Measurements from ENCODE around the gene POU5F1.
"Not testable (repeated sequence)": the region's sequence is repeated elsewhere in the genome, so short reads cannot be mapped to it uniquely, and the experiment has no call there.

Gene POU5F1

DNA sequence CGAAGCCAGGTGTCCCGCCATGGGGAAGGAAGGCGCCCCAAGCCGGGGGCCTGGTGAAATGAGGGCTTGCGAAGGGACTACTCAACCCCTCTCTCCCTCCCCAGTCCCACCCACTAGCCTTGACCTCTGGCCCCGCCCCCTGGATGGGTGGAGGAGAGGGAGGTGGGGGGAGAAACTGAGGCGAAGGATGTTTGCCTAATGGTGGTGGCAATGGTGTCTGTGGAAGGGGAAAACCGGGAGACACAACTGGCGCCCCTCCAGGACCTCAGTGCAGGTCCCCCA lies at the start of gene POU5F1:
Gene POU5F1, minus strand, starts transcription at position 83 of the 282 bp plus-strand sequence. Its CDS starts 62 bp downstream, at position 21.
- no peak for DNase-seq

DNA sequence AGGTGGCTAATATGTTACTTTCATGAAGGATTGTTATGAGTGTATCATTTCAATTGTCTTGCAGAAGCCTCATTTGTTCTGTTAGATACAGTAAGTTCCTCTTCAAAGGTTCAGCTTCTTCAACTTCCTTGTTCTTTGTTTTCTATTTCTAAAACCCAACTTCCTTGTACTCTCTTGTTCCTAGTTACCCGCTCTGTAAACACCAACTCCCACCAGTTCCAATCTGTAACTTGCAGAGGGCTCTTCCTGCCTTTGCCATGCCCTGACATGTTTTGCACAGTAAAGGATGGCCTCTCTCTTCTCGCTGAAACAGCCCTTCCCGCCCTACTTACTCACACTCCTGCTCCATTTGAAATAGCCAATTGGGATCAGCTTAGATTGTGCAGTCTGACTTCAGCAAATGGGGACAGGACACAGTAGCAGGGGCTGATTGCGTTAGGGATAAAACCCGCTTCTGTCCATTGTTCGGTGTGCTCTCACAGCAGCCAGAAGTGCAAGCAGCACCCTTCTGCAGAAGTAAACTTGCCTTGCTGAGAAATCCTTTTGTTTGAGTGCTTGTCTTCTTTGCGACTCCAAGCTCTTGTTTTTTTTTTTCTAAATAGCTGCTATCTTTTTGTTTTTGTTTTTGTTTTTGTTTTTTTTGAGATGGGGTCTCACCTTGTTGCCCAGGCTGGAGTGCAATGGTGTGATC lies 45.9 kb upstream of the POU5F1 start:
- no peak for DNase-seq

DNA sequence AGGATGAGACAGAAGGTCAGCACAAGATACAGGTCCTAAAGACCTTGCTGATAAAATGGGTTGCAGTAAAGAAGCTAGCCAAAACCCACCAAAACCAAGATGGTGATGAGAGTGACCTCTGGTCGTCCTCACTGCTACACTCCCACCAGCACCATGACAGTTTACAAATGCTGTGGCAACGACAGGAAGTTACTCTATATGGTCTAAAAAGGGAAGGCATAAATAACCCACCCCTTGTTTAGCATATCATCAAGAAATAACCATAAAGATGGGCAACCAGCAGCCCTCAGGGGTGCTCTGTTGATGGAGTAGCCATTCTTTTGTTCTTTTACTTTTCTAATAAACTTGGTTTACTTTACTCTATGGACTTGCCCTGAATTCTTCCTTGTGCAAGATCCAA lies 44.7 kb upstream of the POU5F1 start:
- not testable (repeated sequence) for DNase-seq

DNA sequence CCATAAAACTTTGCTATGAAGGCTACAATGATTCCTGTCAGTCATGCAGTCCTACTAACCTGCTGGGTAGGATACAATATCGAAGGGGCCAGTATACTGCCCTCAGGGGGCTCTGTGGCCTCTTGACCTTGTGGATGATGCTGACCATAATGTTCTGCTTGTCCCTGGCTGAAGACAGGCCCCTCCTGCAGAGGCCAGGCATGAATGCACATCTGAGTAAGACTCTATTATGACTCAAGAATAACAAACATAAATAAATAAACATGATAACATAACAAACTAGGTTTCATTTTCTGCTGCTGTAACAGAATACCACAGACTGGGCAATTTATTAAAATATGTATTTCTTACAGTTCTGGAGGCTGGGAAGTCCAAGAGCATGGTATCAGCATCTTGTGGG lies 44.0 kb upstream of the POU5F1 start:
- no peak for DNase-seq

DNA sequence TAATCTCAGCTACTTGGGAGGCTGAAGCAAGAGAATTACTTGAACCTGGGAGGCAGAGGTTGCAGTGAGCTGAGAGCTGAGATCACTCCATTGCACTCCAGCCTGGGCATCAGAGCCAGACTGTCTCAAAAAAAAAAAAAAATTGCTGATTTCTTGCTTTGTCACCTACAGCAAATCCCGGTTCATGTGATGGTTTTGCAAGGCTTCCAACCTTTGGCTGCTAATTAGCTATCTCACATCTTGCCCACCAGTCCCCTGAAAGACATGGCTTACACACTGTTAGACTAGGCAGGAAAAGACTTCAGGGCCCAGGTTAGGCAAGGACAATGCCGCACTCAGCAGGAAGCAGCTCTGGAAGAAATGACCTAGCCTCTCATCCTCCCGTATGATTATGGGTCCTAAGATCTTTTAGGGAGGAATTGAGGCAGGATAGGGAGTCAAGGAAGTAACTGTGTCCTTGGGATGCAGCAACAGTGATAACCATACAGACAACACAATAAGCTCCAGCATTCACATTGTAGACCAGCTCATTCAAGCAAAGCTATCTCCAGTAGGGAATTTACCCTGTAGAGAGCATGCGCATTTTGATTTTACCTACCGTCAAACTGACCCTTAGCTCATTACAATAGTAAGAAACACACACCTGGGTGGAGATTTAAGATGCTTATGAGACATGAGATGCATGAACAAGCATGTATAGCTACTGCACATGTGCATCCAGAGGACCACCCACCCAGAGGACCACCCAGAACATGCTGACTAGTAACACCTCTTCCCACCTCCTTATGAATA lies 40.5 kb upstream of the POU5F1 start:
- no peak for DNase-seq

DNA sequence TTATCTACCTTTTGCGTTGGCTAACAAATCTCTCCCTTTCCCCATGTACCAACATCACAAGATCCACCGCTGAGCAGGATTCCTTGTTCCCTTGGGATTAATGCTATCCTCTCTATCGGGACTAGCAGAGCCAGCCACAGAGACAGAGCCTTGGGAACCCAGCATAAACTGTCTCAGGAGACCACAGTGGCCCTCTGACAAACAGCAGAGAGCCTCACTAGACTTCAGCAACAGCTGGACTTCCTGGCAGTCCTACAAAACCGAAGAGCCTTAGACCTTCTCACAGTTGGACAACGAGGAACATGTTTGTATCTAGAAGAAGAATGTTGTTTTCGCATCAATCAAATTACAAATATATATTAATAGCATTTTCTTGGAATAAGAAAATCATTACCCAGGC lies 39.6 kb upstream of the POU5F1 start:
- DNase-seq: no peak

DNA sequence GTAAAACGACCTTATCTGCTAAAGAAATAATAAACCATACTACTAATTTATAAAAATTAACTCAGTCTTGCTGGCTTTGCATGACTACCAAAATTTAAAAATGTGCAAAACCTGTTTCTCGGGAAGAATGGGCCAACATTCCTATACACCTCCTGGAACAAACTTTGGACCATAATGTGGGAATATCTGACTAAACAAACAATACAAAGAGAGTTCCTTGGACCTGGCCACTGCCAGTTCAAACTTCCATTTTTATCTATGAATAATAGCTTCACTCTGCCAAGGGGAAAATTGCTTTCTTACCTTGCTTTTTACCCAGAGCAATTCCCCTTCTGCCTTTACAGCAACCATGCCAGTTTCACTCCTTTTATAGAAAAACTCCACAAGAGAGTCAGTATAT lies 38.7 kb upstream of the POU5F1 start:
- no peak for DNase-seq

DNA sequence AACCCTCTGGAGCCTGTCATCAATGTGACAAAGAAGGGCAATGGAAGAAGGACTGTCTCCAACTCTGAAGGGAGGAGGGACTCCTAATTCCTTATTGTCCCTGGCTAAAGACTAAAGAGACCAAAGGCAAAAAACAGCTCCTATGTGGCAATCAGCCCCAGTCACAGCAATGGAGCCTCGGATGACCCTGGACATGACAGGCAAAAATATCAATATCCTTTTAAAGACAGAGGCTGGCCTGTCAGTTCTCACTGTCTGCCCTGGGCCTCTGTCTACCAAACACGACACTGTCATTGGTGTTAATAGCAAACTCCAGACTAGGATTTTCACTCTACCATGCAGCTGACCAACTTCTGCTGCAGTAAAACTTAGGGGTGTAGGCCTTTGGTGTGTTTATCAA lies 38.0 kb upstream of the POU5F1 start:
- no peak for DNase-seq

DNA sequence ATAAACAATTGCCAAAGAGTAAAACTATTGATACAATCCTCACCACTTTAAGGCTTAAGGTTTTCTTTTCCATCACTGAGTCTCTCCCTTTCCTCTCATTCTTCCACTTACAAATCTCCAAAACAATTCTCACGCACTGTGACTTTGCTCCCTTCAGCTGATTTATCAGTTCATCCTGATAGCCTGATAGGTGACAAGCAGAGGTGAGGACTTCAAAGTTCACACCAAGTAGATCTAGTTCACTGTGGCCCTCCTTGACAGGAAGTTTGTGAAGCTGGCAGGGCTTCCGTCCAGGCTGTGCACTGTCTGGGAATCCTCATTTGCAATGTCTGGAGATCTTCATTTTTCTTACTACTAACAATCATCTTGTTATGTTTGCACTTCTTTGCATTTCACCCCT lies 35.2 kb upstream of the POU5F1 start:
- DNase-seq: no peak

DNA sequence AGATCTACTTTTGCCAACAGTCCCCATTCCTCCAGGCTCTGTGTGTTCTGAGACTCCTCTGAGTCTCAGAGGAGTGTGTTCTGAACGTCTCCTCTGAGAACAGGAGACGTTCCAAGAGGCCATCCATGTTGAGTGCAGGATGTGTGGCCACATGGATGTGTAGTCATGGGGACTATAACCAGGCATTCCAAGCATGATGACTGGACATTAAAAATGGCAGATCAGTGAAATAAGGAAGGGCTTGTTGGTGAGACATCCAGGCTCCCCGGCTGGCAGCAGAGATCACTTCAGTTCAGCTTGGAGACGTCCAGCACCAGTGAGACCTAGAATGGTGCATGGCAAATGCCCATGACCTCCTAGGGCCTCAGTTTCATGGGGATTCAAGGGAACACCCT lies 34.3 kb upstream of the POU5F1 start:
- no peak for DNase-seq

DNA sequence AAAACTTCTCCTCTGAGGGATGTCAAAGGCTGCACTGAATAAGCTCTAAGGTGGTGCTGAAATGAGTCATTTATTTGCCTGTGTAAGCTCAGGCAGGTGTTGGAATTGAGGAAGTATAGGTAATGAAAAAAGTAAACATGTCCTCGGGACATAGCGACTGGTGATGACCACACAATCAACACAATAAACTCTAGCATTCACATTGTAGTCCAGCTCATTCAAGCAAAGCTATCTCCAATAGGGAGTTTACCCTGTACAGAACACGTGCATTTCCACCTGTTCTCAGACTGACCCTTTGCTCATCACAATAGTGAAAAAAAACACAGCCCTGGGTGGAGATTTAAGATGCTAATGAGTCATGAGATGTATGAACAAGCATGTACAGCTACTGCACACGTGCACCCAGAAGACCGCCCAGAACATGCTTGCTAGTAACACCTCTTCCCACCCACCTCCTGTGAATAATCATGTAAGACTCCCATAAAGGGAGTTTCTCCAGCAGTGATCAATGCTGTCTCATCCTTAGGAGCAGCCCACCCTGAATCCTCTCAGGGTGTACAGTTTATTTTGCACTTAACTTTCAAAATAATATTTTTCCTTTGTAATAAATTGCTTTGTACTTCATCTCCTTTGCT lies 33.0 kb upstream of the POU5F1 start:
- peak; percentile 80 for DNase-seq

DNA sequence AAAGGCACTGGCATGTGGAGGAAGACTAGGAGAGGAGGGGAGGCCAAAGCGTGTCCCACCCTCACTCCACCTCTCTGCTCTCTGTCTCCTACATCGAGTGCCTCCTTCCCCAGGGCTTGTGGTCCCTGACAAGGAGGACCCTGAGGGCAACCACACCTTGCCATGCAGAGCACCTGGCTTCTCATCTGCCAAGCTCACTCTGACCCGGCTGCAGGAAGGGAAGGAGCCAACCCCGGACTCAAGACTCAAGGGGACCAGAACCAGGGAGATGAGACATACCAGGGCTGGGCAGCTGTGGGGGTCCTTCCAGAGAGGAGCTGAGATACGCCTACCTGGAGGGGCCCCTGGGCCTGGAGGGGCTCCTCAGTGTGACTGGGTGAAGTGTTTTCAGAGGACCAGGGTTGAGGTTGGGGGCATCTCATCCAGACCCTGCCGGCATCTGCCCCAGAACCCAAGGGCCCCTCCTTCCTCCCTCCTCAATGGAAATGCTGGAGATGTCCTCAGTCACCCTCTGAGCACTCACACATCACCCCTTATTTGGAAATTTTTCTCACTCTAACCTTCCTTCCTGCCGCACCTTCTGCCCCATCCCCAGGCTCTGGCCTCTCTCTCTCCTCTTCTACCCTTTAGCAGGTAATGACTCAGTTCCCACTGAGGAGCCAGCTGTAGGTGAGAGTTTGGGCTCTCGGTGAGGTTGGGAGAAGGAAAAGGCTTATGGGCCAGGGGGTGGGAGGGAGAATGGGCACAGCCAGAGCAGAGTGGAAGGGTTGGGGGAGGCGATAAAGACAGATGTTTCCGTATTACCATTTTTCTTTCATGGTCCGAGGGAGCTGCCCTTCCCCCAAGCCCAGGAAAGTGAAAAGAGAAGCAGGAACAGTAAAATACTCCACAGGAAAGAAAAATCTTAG lies 32.0 kb upstream of the POU5F1 start:
- peak; percentile 24 for DNase-seq

DNA sequence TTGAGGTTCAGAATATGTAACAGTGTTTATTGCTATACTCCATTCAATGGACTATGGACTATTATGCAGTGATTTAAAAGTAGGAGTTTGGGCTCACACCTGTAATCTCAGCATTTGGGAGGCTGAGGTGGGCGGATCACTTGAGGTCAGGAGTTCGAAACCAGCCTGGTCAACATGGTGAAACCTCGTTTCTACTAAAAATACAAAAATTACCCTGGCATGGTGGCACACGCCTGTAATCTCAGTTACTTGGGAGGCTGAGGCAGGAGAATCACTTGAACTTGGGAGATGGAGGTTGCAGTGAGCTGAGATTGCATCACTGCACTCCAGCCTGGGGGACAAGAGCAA lies 28.6 kb upstream of the POU5F1 start:
- not testable (repeated sequence) for DNase-seq

DNA sequence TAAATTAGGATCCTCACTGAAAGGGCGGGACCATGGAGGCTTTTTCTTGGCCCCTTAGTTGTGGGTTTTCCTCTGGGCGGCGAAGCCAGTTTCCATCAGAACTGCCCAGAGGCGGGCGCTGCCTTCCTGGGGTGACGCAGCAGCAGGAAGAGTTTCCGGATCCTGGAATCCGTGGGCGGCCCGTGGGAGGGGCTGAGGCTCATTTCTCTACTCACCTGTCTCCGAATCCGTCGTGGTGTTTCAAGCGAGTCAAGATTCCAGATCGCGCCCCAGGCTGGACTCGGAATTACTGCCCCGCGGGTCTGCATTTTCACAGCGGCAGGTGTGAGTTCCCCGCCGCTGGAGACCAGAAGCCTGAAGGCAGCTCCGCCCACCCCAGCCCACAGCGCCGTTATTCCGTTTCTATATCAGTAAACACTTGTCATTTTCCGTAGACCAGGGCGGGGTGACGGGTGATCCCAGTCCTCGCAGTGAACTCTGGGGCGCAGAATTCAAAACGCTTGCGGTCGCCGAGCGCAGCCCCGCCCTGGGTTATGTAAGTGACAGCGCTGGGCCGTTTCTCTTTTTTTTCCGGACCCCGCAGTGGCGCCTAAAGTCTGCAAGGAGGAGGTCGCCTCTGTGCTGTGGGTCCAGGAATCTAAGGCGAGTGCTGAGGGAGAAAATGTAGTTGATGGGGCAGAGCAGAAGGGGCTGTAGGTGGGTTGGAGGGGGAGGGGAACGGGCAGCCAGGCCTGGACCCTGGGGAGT lies 27.2 kb upstream of the POU5F1 start:
- peak; percentile 95 for DNase-seq

DNA sequence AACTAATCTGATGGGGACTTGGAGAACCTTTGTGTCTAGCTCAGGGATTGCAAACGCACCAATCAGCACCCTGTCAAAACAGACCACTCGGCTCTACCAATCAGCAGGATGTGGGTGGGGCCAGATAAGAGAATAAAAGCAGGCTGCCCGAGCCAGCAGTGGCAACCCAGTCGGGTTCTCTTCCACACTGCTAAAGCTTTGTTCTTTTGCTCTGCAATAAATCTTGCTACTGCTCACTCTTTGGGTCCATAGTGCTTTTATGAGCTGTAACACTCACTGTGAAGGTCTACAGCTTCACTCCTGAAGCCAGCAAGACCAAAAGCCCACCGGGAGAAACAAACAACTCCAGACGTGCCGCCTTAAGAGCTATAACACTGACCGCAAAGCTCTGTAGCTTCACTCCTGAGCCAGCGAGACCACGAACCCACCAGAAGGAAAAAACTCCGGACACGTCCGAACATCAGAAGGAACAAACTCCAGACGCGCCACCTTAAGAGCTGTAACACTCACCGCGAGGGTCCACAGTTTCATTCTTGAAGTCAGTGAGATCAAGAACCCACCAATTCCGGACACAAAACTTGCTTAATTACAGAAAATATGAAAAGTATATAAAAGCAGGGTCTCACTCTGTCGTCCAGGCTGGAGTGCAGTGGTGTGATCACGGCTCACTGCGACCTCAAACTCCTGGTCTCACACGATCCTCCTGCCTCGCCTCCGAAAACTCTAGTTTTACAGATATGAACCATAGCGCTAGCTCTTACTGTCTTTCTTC lies 26.0 kb upstream of the POU5F1 start:
- peak; percentile 24 for DNase-seq

DNA sequence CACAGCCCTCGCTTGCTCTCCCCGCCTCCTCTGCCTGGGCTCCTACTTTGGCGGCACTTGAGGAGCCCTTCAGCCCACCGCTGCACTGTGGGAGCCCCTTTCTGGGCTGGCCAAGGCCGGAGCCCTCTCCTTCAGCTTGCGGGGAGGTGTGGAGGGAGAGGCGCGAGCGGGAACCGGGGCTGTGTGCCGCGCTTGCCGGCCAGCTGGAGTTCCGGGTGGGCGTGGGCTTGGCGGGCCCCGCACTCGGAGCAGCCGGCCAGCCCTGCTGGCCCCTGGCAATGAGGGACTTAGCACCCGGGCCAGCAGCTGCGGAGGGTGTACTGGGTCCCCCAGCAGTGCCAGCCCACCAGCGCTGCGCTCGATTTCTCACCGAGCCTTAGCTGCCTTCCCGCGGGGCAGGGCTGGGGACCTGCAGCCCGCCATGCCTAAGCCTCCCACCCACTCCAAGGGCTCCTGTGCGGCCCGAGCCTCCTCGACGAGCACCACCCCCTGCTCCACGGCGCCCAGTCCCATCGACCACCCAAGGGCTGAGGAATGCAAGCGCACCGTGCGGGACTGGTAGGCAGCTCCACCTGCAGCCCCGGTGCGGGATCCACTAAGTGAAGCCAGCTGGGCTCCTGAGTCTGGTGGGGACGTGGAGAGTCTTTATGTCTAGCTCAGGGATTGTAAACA lies 25.0 kb upstream of the POU5F1 start:
- DNase-seq: not testable (repeated sequence)

DNA sequence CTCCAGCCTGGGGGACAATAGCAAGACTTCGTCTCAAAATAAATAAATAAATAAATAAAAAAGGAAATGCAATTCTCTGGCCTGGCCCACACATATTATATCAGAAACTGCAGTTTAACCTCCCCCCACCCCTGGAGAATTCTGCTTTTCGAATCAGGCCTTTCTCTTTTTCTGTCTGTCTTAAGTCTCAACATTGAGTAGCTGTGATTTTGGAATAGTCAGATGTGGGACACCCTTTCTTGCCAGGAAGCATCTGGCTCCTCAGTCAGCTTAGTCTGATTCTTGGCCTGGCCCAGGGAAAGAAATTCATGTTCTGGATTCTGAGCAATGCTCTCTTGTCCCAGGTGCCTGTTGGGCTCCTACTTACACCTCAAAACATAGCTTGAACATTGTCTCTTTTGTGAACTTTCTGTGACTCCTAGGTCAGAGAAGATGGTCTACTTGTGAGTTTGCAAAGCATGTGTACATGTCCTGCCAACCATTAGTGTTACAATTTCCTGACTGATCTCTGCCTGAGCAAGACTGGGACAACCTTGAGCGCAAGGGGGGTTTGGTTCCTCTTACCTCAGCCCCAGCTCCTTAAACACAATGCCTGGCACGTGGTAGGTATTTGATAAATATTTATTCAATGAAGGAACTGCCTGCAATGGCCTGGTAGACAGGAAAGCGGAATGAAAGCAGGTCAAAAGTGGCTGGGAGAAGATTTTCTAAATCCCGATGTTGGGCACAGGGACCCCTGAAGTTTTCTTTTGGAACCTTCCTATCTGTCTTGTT lies 23.8 kb upstream of the POU5F1 start:
- no peak for DNase-seq

DNA sequence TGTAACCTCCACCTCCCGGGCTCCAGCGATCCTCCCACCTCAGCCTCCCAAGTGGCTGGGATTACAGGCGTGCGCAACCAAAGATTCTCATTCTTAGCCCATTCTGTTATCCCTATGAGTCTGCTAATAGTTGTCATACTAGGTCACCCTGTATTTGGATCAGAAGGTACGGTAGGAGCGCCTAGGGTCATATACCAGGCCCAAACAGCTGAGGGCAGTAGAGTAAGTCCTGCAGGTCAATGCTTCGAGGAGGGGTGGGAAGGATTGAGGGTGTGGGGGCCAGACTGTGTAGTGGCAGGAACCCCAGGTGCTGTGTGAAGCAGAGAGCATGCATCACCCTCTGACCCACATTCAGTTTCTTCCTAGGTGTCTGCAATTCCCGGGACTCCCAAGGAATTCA lies 22.7 kb upstream of the POU5F1 start:
- no peak for DNase-seq

DNA sequence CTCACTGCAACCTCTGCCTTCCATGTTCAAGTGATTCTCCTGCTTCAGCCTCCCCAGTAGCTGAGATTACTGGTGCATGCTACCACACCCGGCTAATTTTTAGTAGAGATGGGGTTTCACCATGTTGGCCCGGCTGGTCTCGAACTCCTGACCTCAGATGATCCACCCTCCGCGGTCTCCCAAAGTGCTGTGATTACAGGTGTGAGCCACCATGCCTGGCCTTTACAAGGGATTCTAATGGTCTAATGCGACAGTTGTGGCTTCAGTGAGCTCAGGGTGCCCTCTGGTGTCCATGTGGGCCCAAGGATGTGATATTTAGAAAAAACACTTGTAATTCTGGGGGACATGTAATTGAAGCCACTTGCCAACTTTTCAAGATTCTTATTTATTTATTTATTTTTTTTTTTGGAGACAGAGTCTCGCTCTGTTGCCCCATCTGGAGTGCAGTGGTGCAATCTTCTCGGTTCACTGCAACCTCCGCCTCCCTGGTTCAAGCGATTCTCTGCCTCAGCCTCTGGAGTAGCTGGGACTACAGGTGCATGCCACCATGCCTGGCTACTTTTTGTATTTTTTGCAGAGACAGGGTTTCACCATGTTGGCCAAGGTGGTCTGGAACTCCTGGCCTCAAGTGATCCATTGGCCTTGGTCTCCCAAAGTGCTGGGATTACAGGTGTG lies 22.1 kb upstream of the POU5F1 start:
- peak; percentile 60 for DNase-seq

DNA sequence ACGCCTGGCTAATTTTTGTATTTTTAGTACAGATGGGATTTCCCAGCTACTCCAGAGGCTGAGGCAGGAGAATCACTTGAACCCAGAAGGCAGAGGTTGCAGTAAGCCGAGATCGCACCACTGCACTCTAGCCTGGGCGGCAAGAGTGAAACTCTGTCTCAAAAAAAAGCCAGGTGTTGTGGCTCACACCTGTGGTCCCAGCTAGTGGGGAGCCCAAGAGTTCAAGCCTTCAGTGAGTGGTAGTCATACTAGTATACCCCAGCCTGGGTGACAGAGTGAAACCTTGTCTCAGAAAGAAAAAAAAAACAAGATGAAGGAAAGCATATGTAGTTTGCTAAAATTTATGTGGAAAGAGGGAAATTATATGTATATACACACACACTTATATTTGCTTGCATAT lies 20.0 kb upstream of the POU5F1 start:
- DNase-seq: no peak
